GM19468 (cell line): ENCODE measurements around the gene CFI.

Experiments
- ATAC-seq: cut with Tn5 transposase; IDR thresholded peaks from one replicate; pipeline ENCODE4 v1.9.1; 2021; ENCODE audit warnings: mild to moderate bottlenecking, moderate library complexity, moderate number of reproducible peaks; ENCODE audit not compliant: unreplicated experiment; ENCODE audit errors: extremely low read depth

The CFI gene

DNA sequence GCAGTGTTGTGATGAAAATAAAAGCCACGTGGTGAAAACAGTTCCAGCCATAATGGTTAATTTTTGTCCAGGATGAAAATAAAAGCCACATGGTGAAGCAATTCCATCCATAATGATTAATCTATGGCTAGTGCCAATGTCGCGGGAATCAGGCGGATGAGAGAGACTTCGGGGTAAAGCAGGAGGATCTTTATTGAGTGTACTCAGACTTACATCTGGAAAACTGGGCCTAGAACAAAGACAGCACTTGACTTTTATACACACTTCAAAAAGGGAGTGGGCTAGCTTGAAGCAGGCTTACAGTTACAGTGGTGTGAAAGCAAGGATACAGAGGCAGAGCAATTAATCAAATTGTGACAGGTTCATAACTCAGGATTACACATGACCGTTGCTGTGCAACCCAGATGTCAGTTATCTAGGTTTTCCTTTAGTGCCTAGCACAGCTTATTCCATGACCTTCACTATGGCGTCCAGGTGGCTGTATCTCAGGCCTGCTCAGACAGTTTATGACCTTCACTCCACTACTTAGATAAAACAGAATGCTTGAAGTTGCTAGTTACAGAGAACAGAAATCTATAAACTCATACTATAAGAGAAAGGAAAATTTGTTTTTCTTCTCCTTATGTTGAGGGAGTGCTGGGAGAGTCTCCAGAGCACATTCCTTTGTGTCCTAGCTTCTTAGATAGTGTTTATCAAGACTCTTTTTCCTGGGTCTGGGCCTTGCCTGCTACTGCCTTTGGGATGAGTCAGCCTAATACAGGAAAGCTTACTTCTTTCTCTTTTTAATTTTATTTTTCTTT is 66.0 kb downstream of the CFI start:
- no peak for ATAC-seq

DNA sequence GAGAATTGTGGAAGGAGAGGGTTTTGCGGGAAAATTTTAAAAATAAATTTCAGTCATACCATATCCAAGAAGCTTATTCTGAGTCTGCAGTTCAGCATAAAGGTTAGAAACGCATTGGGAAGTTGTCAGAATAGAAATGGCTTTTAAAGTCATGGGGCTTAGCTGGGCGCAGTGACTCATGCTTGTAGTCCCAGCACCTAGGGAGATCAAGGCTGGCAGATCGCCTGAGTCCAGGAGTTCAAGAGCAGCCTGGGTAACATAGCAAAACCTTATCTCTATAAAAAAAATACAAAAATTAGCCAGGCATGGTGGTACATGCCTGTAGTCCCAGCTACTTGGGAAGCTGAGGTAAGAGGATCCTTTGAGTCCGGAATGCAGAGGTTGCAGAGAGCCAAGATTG is 68.1 kb downstream of the CFI start:
- ATAC-seq: no peak

DNA sequence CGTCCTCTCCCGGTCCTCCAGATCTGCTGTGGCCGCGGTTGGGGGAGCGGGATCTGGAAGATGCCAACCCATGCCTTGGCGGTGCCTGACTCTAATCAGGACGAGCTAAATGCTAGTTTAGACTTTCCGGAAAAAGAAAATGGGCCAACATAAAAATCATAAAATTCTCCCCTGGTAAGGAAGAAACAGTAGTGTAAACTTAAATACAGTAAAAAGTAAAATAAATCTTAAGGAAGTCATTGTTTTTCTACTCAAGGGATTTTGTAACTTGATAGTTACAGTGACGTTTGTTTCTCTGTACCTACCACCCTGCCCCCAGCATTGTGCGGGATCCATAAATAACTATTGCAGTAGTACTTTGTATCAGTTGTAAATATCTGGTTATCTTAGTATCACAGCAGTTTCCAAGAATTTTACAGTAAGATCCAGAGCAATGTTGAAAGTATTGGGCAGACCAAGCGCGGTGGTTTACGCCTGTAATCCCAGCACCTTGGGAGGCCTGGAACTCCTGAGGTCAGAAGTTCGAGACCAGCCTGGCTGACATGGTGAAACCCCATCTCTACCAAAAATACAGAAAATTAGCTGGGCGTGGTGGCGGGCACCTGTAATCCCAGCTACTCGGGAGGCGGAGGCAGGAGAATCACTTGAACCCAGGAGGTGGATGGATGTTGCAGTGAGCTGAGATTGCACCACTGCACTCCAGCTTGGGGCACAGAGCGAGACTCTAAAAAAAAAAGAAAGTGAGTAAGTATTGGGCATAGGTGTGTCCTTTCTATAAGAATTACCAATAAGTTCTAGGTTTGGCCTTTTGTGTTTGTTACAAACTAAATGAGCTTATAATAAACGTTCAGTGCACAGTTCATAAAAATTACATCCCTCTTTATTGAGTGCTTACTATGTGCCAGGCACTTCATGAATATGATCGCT is 70.9 kb downstream of the CFI start:
- no peak for ATAC-seq

DNA sequence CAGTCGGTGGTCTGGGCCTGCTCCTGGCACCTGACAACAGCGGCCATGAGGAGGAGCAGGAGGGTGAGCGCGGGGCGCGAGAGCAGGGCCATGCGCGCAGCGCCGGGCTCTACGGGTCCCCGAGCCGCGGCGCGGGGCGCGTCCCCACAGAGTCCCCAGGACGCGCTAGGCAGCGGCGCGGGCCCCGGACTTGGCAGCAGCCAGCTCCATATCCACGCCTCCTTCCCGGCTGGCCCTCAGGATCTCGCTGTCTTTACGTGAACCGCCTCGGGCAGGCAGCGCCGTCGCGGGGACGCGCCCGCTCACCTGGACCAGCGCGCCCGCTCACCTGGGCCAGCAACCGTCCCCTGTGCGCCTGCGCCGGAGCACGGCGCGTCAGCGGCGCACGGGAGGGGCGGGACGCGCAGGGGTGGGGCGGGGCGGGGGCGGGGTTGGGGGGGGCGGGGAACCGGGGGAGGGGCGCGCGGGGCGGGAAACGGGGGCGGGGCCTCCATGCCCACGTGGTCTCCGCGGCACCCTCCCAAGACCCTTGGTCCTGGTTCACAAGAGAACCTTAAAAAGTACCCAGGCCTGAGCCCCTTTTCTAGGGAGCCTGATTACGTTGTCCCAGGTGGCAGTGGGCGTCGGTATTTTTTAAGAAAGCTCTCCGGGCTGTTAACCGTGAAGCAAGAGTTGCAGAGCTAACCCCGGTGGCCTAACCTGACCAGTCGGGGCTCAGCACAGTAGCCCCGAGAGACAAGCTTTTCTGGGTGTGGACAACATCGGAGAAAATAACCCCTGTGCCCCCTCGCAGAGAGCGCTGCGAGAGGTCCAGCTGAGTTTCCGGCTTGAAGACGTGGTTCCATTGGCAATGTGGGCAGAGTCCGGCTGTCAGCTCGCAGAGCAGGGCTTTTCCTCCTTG is 71.8 kb downstream of the CFI start, which contains the start of gene PLA2G12A:
Gene PLA2G12A, minus strand, starts transcription at position 353 of the 901 bp plus-strand sequence. Its CDS starts 261 bp downstream, at position 92.
- ATAC-seq: peak; percentile 64

DNA sequence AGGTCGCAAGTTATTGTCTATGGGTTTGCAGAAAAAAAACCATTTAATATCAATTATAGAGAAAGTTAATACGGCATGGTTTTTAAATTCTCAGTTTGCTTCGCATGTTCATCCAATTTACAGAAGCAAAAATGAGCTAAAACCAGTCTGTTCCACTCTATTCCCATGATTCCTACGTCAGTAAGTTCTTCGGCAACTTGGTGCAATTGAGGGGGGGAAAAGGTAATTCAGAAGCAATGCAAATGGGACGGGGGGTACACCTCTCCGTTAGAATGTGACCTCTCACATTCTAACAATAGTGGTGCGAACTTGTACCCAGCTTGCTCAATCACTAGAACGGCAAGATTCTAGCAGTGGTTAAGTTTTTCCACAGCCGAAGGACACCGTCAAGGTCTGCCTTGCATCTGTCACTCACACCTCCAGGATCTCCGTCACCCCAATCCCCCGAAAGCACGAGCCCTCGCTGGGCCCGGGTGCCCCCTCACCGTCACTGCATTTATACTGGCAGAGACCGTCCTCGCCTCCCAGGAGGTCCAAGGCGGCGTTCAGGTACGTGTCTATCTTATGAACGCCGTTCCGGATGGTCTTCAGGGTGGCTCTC is 72.6 kb downstream of the CFI start:
- ATAC-seq: no peak

DNA sequence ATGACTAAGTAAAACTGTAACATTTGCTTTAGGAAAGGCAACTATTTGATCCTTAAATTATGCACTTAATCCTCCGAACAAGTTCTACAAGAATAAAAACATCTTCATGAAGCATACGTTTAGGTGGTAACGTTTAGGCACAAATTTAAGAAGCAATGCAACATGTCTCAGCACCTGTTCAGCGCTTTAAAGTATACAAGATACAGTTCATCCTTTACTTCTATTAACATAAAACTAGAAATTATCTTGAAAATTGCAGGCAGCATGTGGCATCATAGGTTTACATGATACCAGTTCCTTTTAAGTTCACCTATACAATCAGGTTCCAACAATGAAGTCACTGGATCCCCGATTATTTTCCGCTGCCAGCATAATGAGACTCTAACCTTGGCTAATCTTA is 73.4 kb downstream of the CFI start:
- ATAC-seq: no peak

DNA sequence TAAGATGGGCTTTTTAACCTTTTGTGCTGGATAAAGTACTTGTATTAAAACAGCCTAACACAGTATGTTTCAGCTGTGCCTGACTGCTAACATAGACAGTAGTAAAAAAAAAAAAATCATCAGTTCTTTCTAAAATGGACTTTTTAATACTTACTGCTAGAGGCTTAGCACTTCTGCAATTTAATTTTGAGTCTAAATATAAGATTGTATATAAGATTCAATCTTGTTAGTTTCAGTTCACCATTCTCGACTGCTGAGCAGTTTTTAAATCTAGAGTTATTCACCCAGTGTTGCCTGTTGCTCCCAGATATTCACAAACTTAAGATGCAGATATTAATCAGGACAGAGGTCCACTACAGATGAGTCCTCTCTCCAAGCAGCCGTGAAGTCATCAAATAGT is 78.7 kb downstream of the CFI start:
- no peak for ATAC-seq

DNA sequence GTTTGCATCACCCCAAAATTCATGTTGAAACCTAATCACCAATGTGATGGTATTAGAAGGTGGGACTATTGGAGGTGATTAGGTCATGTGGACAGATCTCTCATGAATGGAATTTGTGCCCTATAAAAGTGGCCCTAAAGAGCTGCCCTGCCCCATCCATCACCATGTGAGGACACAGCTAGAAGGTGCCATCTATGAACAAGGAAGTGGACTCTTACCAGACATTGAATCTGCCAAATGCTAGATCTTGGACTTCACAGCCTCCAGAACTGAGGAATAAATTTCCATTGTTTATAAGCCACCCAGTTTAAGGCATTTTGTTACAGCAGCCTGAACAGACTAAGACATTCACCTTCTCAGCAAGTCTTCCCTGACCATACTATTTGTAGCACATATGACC is 79.4 kb downstream of the CFI start:
- ATAC-seq: no peak

DNA sequence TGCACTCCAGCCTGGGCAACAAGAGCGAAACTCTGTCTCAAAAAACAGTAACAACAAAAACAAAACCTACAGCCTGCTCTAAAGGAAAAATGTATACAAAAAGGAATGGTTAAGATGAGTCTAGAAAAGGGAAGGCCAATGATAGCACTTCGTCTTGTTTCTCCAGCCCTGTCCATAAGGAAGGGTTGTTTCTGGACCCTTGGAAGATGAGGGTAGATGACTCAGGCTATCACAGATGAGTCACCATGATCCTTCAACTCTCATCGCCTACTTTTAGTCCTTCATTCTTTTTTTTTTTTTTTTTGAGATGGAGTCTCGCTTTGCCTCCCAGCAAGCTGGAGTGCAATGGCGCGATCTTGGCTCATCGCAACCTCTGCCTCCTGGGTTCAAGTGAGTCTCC is 80.8 kb downstream of the CFI start:
- ATAC-seq: no peak

DNA sequence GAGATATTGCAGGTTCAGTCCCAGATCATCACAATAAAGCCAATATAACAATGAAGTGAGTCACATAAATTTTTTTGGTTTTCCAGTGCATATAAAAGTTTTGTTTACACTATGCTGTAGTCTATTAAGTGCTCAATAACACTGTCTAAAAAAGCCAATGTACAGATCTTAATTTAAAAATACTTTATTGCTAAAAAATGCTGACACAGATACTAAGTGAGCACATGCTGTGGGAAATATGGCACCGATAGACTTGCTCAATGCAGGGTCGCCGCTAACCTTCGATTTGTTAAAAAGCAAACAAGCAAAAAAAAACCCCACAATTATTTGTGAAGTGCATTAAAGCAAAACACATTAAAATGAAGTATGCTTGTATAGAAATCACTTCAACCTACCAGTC is 82.2 kb downstream of the CFI start:
- no peak for ATAC-seq

DNA sequence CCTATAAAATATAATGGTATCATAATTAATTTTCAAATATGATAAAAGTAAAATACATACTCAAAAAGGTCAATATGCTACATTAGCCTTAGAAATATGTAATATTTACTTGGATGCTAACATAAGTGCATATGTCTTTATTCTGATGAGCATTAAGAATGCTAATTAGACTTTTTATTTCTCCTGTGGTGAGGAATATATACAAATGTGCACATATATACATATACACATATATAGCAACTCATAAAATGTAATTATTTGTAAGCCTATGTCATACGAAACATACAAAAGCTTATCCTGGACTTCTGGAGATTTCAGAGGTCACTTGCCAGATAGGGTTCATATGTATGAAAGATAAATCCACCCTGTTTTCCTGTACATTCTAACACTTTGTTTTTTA is 83.0 kb downstream of the CFI start:
- no peak for ATAC-seq

DNA sequence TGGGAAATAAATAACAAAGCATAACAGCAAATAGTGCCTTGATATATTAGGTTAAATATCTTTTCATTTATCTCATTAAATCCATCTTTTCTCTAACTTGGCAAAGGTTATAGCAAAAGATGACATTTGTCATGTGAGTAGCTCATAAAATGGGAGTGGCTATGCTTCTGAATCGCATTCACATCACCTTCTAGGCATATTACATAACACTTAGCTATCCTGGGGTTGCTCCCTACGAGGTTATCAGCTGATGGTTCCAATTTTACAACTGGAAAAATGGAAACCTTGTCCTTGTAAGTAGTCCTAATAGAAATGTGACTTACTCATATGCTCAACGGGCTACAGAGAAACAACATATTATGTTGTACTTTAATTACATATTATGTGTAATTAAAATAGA is 88.3 kb downstream of the CFI start:
- ATAC-seq: no peak

DNA sequence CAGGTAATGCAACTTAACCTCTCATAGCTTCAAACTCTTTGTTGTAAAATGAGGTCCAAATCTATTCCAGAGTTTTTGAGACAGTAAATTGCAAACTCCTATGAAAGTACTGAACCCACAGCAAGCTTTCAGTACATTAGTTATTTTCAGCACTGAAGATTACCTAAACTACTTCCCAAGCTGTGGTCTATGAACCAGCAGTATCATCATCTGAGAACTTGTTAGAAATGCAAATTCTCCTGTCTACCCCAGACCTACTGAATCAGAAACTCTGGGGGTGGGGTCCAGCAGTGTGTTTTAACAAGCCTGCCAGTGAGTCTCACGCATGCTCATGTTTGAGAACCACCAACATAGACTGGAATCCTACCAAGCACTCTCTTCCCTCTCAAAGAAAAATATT is 92.8 kb downstream of the CFI start:
- peak; percentile 93 for ATAC-seq

DNA sequence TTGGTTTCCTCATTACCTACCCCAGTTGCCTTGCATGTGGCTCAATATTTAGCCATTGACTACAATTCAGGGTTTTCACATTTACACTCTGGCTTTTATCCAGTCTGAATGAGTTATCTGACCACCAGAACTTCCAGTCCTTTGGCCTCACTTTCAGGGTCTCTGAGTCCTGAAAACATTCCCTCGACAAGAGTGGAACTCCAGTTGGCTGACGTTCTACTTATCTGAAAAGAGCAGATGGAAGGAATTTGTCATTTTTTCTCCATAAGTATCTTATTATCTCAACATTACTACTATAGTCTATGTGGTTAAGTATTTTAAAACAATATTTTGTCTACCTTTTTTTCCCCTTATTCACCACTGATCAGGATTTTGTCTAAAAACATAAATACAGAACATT is 93.4 kb downstream of the CFI start:
- no peak for ATAC-seq

DNA sequence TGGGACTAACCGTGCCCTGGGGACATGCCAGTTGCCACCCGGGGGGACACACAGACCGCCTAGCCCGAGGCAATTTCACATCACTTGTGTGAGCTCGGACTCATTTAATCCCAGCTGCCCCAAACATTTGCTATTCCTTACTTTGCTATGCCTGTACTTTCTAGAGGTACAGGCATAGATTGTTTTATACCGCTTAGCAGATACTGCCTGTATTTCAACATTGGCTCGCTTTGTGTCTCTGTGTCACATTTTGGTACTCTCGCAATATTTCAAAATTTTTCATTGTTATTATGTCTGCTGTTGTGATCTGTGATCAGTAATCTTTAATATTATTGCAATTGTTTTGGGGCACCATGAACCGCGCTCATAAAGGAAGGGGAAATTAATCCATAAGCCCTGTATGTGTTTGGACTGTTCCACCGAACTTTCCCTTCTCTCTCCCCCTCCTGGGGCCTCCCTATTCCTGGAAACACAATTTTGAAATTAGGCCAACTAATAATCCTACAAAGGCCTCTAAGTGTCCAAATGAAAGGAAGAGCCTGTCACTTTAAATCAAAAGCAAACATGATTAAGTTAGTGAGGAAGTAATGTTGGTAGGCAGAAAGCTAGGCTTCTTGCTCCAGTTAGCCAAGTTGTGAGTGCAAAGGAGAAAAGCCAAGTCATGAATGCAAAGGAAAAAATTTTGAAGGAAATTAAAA is 98.0 kb downstream of the CFI start:
- no peak for ATAC-seq

DNA sequence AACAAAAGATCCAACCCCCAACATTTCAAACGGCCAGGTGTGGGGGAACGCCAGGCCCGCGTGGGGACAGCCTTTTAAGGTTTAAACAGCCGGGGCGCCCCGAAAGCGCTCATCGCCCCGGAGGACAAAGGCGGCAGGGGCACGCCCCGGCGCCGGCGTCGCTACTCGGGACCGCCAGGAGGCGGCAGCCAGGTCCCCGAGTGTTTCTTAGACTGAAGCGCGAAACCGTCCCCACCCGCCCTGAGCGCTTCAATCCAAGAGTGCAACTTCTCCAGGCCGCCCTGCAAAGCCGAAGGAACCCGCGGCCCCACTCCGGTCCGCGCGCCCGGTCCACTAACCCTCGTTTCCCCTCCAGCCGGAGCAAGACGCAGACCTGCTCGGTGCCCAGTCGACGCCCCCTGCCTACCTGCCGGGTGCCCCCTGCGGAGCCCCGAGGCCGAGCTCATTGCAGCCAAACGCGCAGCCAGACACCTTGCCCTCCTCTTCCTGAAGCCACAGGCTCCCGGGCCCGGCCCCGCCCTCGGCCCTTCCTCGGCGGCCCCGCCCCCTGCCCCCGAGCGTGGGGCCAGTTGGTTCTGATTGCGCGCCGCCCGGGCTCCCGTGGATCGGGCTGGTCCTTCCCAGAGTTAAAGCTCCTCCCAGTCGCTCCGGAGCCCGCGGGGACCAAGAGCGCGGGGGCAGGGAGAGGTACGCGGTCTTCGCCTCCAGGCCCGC is 98.7 kb downstream of the CFI start, which contains the start of gene CASP6:
Gene CASP6, minus strand, starts transcription at position 496 of the 714 bp plus-strand sequence. Its CDS starts 50 bp downstream, at position 446.
- peak; percentile 85 for ATAC-seq

DNA sequence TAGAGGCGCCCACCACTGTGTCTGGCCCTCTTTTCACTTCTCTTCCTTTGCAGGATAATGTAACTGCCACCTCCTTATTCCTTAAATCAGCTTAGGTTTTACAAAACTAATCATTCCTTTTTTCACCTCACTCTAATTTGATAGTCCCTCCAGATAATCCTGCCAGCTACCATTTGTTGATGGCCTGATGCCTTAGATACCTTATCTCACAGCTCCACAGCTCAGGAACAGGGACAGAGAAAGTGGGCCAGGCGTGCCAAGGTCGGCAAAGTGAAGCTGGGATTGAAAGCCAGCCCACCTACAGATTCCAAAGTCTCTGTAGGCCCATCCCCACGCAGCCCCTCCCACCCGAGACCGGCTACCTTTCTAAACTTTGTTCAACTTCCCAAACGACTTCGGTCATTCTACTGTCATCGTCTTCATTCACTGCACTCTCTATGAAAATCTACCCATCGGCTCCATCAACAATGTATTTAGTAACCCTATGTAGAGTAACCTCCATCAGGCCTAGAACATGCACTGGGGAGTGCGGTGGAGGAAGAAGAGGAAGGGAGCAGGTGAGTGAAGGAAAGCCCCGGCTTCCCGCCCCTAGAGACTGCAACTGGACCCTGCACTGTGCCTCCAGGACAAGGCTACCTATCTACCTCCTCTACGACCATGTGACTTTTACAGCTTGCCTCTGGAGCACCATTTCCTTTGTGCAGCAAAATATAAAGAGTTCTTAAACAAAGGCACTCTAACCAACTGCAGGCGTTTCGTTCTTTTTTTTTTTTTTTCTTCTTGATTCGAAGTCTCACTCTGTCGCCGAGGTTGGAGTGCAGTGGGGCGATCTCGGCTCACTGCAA is 100.0 kb downstream of the CFI start:
- ATAC-seq: no peak
